HG03139 (cell line): Measurements from ENCODE around the gene CLASP1.
"Not testable (repeated sequence)": the region's sequence is repeated elsewhere in the genome, so short reads cannot be mapped to it uniquely, and the experiment has no call there.

Experiments
- ATAC-seq: cut with Tn5 transposase; IDR thresholded peaks from one replicate; pipeline ENCODE4 v1.9.1; 2021; ENCODE audit not compliant: unreplicated experiment

Gene CLASP1

GRCh38 chr2:121334581-121335293, 314.5 kb downstream of the CLASP1 start:
- ATAC-seq = no peak

GRCh38 chr2:121333834-121334558, 315.3 kb downstream of the CLASP1 start:
- no peak for ATAC-seq

- no peak for ATAC-seq
These were observed 316.0 kb downstream of the CLASP1 start for GRCh38 chr2:121333231-121333630.

GRCh38 chr2:121331324-121331723, 317.9 kb downstream of the CLASP1 start:
- not testable (repeated sequence) for ATAC-seq

- no peak for ATAC-seq
These were observed 318.3 kb downstream of the CLASP1 start for GRCh38 chr2:121330921-121331320.

GRCh38 chr2:121329786-121330185, 319.5 kb downstream of the CLASP1 start:
- ATAC-seq = no peak

GRCh38 chr2:121326628-121327027, 322.6 kb downstream of the CLASP1 start:
- no peak for ATAC-seq

- no peak for ATAC-seq
These were observed 324.7 kb downstream of the CLASP1 start for GRCh38 chr2:121324601-121325000.

- no peak for ATAC-seq
These were observed 327.8 kb downstream of the CLASP1 start for GRCh38 chr2:121321476-121321875.

GRCh38 chr2:121319941-121320340, 329.3 kb downstream of the CLASP1 start:
- ATAC-seq = no peak

- no peak for ATAC-seq
These were observed 332.3 kb downstream of the CLASP1 start for GRCh38 chr2:121316986-121317385.

GRCh38 chr2:121313701-121314100, 335.6 kb downstream of the CLASP1 start:
- ATAC-seq = not testable (repeated sequence)

- ATAC-seq = no peak
These were observed 339.5 kb downstream of the CLASP1 start for GRCh38 chr2:121309801-121310200.

GRCh38 chr2:121309323-121309722, 339.9 kb downstream of the CLASP1 start:
- ATAC-seq = no peak

- no peak for ATAC-seq
These were observed 342.2 kb downstream of the CLASP1 start for GRCh38 chr2:121307048-121307447.

- no peak for ATAC-seq
These were observed 344.3 kb downstream of the CLASP1 start for GRCh38 chr2:121304941-121305340.

- no peak for ATAC-seq
These were observed 345.6 kb downstream of the CLASP1 start for GRCh38 chr2:121303531-121304263.

- ATAC-seq = not testable (repeated sequence)
These were observed 348.1 kb downstream of the CLASP1 start for GRCh38 chr2:121301190-121301589.

GRCh38 chr2:121298476-121298875, 350.8 kb downstream of the CLASP1 start:
- no peak for ATAC-seq

GRCh38 chr2:121297866-121298265, 351.4 kb downstream of the CLASP1 start:
- not testable (repeated sequence) for ATAC-seq

- ATAC-seq = no peak
These were observed 351.9 kb downstream of the CLASP1 start for GRCh38 chr2:121297217-121297830.
